MM.1S (cell line): ENCODE data around the gene ANKMY1.

Source experiments
- DNase-seq: peaks from one replicate; pipeline ENCODE4 v3.0.0-alpha.2; 2015
- H2AFZ ChIP-seq: fragments of 300-600 bp; sonication (generic); 2 replicates; pipeline ENCODE4 v1.6.0; 2016; ENCODE audit warnings: antibody characterized with exemption, low read length
- H3F3A ChIP-seq: fragments of 300-600 bp; sonication (generic); 2 replicates; pipeline ENCODE4 v1.6.1; 2016; ENCODE audit warnings: mild to moderate bottlenecking, antibody characterized with exemption, low read length, moderate library complexity, mixed read lengths; ENCODE audit not compliant: insufficient read depth
- H3K27ac ChIP-seq: fragments of 300-600 bp; sonication (generic); 2 replicates; pipeline ENCODE4 v1.5.1; 2016; ENCODE audit warnings: mild to moderate bottlenecking, low read length
- H3K27me3 ChIP-seq: fragments of 300-600 bp; sonication (generic); replicated peaks from 2 replicates; pipeline ENCODE4 v1.6.0; 2016; ENCODE audit warnings: low read length; ENCODE audit not compliant: insufficient read depth
- H3K36me3 ChIP-seq: fragments of 300-600 bp; sonication (generic); replicated peaks from 2 replicates; pipeline ENCODE4 v1.6.1; 2016; ENCODE audit warnings: mild to moderate bottlenecking, low read length, mixed read lengths; ENCODE audit not compliant: insufficient read depth
- H3K4me1 ChIP-seq: fragments of 300-600 bp; sonication (generic); 2 replicates; pipeline ENCODE4 v1.6.1; 2016; ENCODE audit warnings: low read length, mixed read lengths
- H3K4me2 ChIP-seq: fragments of 300-600 bp; sonication (generic); 2 replicates; pipeline ENCODE4 v1.6.0; 2016; ENCODE audit warnings: low read depth, low read length
- H3K4me3 ChIP-seq: fragments of 300-600 bp; sonication (generic); 2 replicates; pipeline ENCODE4 v1.5.1; 2016; ENCODE audit warnings: low read length, mixed read lengths
- H3K79me2 ChIP-seq: fragments of 300-600 bp; sonication (generic); 2 replicates; pipeline ENCODE4 v1.6.1; 2016; ENCODE audit warnings: mixed run types, low read length, mixed read lengths
- H3K9ac ChIP-seq: fragments of 300-600 bp; sonication (generic); 2 replicates; pipeline ENCODE4 v1.6.1; 2016; ENCODE audit warnings: low read length, mixed read lengths
- H3K9me2 ChIP-seq: fragments of 300-600 bp; sonication (generic); replicated peaks from 2 replicates; pipeline ENCODE4 v1.6.1; 2016; ENCODE audit warnings: mild to moderate bottlenecking, low read length, mixed read lengths; ENCODE audit not compliant: insufficient read depth
- H3K9me3 ChIP-seq: fragments of 300-600 bp; sonication (generic); replicated peaks from 2 replicates; pipeline ENCODE4 v1.6.1; 2016; ENCODE audit warnings: mild to moderate bottlenecking, low read length, mixed read lengths; ENCODE audit not compliant: insufficient read depth
- H4K20me1 ChIP-seq: fragments of 300-600 bp; sonication (generic); 2 replicates; pipeline ENCODE4 v1.6.1; 2016; ENCODE audit warnings: mild to moderate bottlenecking, low read length, moderate library complexity, mixed read lengths; ENCODE audit not compliant: insufficient read depth
- EZH2 ChIP-seq: fragments of 300-600 bp; sonication (generic); optimal IDR thresholded peaks from 2 replicates; pipeline ENCODE3; 2017; ENCODE audit warnings: low read depth, mild to moderate bottlenecking, antibody characterized with exemption, low read length, mixed read lengths
- EZH2phosphoT487 ChIP-seq: fragments of 300-600 bp; sonication (generic); IDR thresholded peaks from 2 replicates; pipeline ENCODE4 v1.6.1; 2018; ENCODE audit warnings: antibody characterized with exemption, low read length
- TF ChIP-seq, protein P1 (sequence below): fragments of 300-600 bp; sonication (generic); IDR thresholded peaks from 2 replicates; pipeline ENCODE4 v1.5.1; 2016; ENCODE audit warnings: antibody characterized with exemption, low read length, mixed read lengths

ANKMY1 gene

GRCh38 chr2:240573071-240573515 lies 15.3 kb upstream of the ANKMY1 start:
- DNase-seq, result no peak
- Histone ChIP-seq H3K9ac (no peak overlapping the region), H4K20me1 (no peaks in the 10 kb centered on the region)

DNA sequence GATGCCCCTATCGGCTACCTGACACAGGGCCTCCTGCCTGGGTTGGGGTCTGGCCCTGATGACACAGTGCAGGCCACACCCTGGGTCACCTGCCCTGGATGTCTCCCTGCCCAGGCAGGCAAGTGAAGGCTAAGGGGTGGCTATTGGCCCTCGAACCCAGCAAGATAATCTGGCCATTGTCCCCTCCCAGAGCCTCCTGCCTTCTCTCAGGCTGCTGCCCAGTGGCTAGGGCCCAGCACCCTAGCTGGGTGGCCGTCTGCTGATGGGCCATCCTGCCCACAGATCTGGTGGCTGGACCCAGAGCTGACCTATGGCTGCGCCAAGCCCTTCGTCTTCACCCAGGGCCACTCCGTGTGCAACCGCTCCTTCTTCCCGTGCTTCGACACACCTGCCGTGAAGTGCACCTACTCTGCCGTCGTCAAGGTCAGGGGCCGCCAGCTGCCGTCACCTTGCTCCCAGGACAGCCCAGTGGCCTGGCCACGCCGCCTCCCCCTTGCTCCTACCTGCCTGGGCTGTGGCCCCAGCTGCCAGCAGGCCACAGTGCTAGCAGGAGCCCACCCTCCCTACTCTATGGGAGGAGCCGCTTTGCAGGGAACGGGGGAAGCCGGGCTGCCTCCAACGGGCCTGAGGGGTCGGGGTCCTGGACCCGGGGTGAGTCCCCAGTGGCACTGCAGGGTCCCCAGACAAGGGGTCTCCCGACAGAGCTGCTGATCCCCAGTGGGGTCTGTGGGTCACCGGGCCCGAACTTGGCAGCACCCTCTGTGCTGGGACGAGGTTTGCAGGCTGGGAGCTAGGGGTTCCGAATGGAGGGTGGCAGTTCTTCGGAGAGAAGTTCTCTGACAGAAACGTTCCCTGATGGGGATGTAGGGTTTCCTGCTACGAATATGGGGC lies 14.6 kb upstream of the ANKMY1 start:
- no peak for DNase-seq
- Histone ChIP-seq H3K9ac (no peak overlapping the region), H3K9me3 (no peaks in the 10 kb centered on the region), H2AFZ (no peak overlapping the region), H3K4me2 (no peak overlapping the region), H3K36me3 (no peaks in the 10 kb centered on the region), H4K20me1 (no peaks in the 10 kb centered on the region), H3K4me1 (peaks cover 13% of the 10 kb centered on the region), H3K27ac (no peak overlapping the region), H3K27me3 (no peaks in the 10 kb centered on the region), H3K9me2 (no peaks in the 10 kb centered on the region), H3F3A (peaks cover 5% of the 10 kb centered on the region), H3K79me2 (peaks cover 50% of the 10 kb centered on the region), H3K4me3 (no peak overlapping the region)
- TF ChIP-seq, protein P1, sequence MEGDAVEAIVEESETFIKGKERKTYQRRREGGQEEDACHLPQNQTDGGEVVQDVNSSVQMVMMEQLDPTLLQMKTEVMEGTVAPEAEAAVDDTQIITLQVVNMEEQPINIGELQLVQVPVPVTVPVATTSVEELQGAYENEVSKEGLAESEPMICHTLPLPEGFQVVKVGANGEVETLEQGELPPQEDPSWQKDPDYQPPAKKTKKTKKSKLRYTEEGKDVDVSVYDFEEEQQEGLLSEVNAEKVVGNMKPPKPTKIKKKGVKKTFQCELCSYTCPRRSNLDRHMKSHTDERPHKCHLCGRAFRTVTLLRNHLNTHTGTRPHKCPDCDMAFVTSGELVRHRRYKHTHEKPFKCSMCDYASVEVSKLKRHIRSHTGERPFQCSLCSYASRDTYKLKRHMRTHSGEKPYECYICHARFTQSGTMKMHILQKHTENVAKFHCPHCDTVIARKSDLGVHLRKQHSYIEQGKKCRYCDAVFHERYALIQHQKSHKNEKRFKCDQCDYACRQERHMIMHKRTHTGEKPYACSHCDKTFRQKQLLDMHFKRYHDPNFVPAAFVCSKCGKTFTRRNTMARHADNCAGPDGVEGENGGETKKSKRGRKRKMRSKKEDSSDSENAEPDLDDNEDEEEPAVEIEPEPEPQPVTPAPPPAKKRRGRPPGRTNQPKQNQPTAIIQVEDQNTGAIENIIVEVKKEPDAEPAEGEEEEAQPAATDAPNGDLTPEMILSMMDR, result no peak
- TF ChIP-seq EZH2phosphoT487, result no peak
- TF ChIP-seq EZH2, result no peak

More at GRCh38 chr2:240573071-240573515, 15.3 kb upstream of the ANKMY1 start:
- H3K4me3 ChIP-seq, result no peak overlapping the region
- H3K4me1 ChIP-seq, result peaks cover 12% of the 10 kb centered on the region
- H3K79me2 ChIP-seq, result peaks cover 45% of the 10 kb centered on the region
- H3K27ac ChIP-seq, result no peak overlapping the region
- no peaks in the 10 kb centered on the region for H3K9me3 ChIP-seq
- no peaks in the 10 kb centered on the region for H3K36me3 ChIP-seq
- H3K9me2 ChIP-seq, result no peaks in the 10 kb centered on the region
- H3K4me2 ChIP-seq, result no peak overlapping the region
- TF ChIP-seq EZH2 (no peak), EZH2phosphoT487 (no peak)
- TF ChIP-seq, protein P1, result no peak
- no peaks in the 10 kb centered on the region for H3K27me3 ChIP-seq
- H3F3A ChIP-seq, result no peaks in the 10 kb centered on the region
- H2AFZ ChIP-seq, result no peak overlapping the region

DNA sequence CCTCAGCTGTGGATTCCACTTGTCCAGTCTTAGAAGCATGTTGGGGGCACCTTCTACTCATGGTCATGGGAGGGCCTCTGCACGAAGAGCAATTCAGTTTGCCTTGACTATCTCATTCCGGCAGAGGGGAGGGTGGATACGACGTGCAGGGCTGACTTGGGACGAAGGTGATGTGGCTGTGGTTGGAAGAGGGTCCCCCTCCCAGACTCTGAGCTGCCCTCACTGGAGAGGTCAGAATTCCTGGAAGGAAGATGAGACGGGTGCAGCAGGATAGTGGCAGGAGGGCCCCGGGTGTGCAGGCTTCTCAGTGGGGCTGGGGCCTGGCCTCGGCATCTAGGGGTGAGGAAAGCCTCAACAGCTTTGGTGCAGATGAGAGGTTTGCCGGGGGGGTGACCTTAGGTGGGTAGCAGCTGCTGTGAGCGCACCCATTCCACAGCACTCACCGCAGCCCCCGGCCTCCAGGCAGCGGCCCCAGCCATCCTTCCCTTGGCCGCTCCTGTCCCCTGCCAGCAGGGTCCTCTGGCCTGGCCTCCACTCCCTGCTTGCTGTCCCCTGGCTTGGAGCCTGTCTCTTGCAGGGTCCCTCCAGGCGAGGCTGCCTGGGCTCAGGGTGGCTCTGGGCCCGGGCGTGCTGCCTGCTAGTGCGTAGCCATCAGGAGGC lies 13.7 kb upstream of the ANKMY1 start:
- Histone ChIP-seq H3K4me3 (no peak overlapping the region), H4K20me1 (no peaks in the 10 kb centered on the region), H3K27me3 (no peaks in the 10 kb centered on the region), H3K27ac (no peak overlapping the region), H3K4me2 (no peak overlapping the region), H3K79me2 (peaks cover 58% of the 10 kb centered on the region), H3K9me3 (no peaks in the 10 kb centered on the region), H3K36me3 (no peaks in the 10 kb centered on the region), H3K9ac (no peak overlapping the region), H3F3A (peaks cover 11% of the 10 kb centered on the region), H3K9me2 (no peaks in the 10 kb centered on the region), H2AFZ (no peak overlapping the region), H3K4me1 (peaks cover 20% of the 10 kb centered on the region)
- DNase-seq, result no peak
- no peak for TF ChIP-seq EZH2
- TF ChIP-seq, protein P1, result no peak
- TF ChIP-seq EZH2phosphoT487, result no peak
